HEK293 (cell line): ENCODE measurements around the gene TTC22.

Experiments used
- ATF2 ChIP-seq: fragments of 450-650 bp; formaldehyde crosslinking; IDR thresholded peaks from 2 replicates; pipeline ENCODE4 v1.5.1; 2016; ENCODE audit warnings: missing biosample characterization, missing genetic modification characterization, low read depth
- FEZF1 ChIP-seq: fragments of 450-650 bp; formaldehyde crosslinking; IDR thresholded peaks from 2 replicates; pipeline ENCODE4 v1.5.1; 2016; ENCODE audit warnings: missing biosample characterization, missing genetic modification characterization
- RBAK ChIP-seq: fragments of 450-650 bp; formaldehyde crosslinking; IDR thresholded peaks from 2 replicates; pipeline ENCODE4 v1.5.1; 2016; ENCODE audit warnings: missing biosample characterization, missing genetic modification characterization
- TCF7L2 ChIP-seq: IDR thresholded peaks from 2 replicates; pipeline ENCODE4 v1.6.1; 2011; ENCODE audit warnings: low read depth, mild to moderate bottlenecking, inconsistent platforms, low read length, moderate library complexity, borderline replicate concordance
- ZIC2 ChIP-seq: fragments of 450-650 bp; formaldehyde crosslinking; IDR thresholded peaks from 2 replicates; pipeline ENCODE4 v1.5.1; 2016; ENCODE audit warnings: missing biosample characterization, missing genetic modification characterization
- ZNF138 ChIP-seq: fragments of 450-650 bp; formaldehyde crosslinking; IDR thresholded peaks from 2 replicates; pipeline ENCODE4 v1.5.1; 2016; ENCODE audit warnings: missing biosample characterization, missing genetic modification characterization, borderline replicate concordance
- ZNF140 ChIP-seq: fragments of 450-650 bp; formaldehyde crosslinking; IDR thresholded peaks from 2 replicates; pipeline ENCODE4 v1.5.1; 2016; ENCODE audit warnings: missing biosample characterization, missing genetic modification characterization
- ZNF274 ChIP-seq, 2 experiments: fragments of 200-500 bp in 1 of 2; fragments of 450-650 bp in 1 of 2; sonication (Bioruptor generic) in 1 of 2; formaldehyde crosslinking in 1 of 2; IDR thresholded peaks; 2 replicates each; pipeline versions ENCODE4 v1.5.1 to v1.6.1; 2014 to 2016; ENCODE audit warnings: borderline replicate concordance in 1 of 2, inconsistent platforms in 1 of 2, low read length in 1 of 2, missing biosample characterization in 1 of 2, missing genetic modification characterization in 1 of 2
- ZNF747 ChIP-seq: fragments of 450-650 bp; formaldehyde crosslinking; IDR thresholded peaks from 2 replicates; pipeline ENCODE4 v1.5.1; 2016; ENCODE audit warnings: missing biosample characterization, missing genetic modification characterization
- TF ChIP-seq, protein P1 (sequence below): fragments of 450-650 bp; formaldehyde crosslinking; IDR thresholded peaks from 2 replicates; pipeline ENCODE4 v1.5.1; 2016; ENCODE audit warnings: missing biosample characterization, missing genetic modification characterization
- TF ChIP-seq, protein P2 (sequence below): fragments of 450-650 bp; formaldehyde crosslinking; IDR thresholded peaks from 2 replicates; pipeline ENCODE4 v1.5.1; 2016; ENCODE audit warnings: missing biosample characterization, missing genetic modification characterization

DNA sequence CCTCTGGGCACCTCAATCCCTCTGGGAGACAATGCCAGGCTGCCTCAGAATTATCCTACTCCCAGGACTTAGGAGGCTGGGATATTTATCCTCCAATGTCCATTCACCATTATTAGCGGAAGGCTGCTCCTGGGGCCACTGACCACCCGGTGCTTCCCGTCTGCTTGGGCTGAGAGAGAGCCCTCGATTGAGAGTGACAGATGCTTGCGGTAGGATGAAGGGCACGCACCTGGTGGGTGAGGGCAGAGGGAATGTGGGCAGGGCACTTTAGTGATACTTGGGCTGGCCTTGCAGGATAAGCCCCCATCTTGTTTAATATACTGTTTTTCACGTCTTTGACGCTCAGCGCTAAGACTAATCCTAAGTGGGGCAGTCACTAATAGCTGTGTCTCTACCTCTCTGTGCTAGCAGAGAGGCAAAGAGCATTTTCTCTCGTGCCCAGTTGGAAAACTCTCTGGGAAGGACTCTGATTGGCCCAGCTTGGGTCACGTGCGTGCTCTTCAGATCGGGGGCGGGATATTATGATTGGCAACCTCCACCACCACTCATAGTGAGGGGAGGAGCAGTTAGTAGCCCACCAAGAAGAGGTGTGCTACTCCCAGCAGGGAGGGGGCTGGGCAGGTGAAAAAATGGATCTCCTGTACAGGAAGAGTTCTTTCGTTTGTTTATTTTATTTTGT, 26.2 kb downstream of the TTC22 start:
- TF ChIP-seq FEZF1 (tag by site-specific recombination) (no peak), RBAK (tag by site-specific recombination) (no peak), ZNF140 (tag by site-specific recombination) (no peak), ZNF274 (IDR thresholded peaks at IDR 0.05; ENCODE audit: low read length) (no peak), ZNF274 (tag by site-specific recombination; IDR thresholded peaks at IDR 0.05; ENCODE audit: borderline replicate concordance) (no peak), TCF7L2 (no peak), ZNF747 (tag by site-specific recombination) (no peak), ZNF138 (tag by site-specific recombination) (no peak), ZIC2 (tag by site-specific recombination) (no peak), ATF2 (tag by site-specific recombination) (no peak)
- TF ChIP-seq, protein P1, sequence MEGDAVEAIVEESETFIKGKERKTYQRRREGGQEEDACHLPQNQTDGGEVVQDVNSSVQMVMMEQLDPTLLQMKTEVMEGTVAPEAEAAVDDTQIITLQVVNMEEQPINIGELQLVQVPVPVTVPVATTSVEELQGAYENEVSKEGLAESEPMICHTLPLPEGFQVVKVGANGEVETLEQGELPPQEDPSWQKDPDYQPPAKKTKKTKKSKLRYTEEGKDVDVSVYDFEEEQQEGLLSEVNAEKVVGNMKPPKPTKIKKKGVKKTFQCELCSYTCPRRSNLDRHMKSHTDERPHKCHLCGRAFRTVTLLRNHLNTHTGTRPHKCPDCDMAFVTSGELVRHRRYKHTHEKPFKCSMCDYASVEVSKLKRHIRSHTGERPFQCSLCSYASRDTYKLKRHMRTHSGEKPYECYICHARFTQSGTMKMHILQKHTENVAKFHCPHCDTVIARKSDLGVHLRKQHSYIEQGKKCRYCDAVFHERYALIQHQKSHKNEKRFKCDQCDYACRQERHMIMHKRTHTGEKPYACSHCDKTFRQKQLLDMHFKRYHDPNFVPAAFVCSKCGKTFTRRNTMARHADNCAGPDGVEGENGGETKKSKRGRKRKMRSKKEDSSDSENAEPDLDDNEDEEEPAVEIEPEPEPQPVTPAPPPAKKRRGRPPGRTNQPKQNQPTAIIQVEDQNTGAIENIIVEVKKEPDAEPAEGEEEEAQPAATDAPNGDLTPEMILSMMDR (tag by site-specific recombination), result no peak
- TF ChIP-seq, protein P2, sequence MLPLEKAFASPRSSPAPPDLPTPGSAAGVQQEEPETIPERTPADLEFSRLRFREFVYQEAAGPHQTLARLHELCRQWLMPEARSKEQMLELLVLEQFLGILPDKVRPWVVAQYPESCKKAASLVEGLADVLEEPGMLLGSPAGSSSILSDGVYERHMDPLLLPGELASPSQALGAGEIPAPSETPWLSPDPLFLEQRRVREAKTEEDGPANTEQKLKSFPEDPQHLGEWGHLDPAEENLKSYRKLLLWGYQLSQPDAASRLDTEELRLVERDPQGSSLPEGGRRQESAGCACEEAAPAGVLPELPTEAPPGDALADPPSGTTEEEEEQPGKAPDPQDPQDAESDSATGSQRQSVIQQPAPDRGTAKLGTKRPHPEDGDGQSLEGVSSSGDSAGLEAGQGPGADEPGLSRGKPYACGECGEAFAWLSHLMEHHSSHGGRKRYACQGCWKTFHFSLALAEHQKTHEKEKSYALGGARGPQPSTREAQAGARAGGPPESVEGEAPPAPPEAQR (tag by site-specific recombination), result no peak
